ENCODE measurements around the gene LOX.

Gene LOX

DNA sequence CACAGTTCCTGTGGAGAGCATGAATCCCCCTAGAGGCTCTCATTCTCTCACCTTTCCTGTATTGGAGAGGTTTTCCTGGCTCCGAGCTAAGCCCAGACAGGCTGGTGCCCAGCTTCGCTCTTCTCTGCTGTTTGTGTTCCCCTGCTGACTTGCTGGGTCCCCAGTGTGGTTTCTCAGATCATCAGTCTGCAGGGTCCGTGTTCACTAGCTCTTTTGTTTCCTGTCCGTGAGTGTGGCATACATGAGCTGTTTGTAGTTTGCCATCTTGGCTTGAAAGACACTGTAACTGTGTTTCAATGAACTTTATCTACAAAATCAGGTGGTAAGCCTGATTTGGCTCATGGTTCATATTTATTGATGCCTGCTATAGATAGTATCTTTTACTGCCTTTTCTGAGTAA lies 23.8 kb downstream of the LOX start:
- no peak overlapping the region for H3K27ac ChIP-seq
- in situ Hi-C loops (cut with HindIII; ENCODE audit: low pct_ligation_motif_present, low sequenced_read_pairs), result no loop called here
- H3K36me3 ChIP-seq (replicated peaks), result no peaks in the 10 kb centered on the region
- no peak overlapping the region for H3K4me3 ChIP-seq (ENCODE audit: low read depth, low read length)
- TF ChIP-seq, protein P1, sequence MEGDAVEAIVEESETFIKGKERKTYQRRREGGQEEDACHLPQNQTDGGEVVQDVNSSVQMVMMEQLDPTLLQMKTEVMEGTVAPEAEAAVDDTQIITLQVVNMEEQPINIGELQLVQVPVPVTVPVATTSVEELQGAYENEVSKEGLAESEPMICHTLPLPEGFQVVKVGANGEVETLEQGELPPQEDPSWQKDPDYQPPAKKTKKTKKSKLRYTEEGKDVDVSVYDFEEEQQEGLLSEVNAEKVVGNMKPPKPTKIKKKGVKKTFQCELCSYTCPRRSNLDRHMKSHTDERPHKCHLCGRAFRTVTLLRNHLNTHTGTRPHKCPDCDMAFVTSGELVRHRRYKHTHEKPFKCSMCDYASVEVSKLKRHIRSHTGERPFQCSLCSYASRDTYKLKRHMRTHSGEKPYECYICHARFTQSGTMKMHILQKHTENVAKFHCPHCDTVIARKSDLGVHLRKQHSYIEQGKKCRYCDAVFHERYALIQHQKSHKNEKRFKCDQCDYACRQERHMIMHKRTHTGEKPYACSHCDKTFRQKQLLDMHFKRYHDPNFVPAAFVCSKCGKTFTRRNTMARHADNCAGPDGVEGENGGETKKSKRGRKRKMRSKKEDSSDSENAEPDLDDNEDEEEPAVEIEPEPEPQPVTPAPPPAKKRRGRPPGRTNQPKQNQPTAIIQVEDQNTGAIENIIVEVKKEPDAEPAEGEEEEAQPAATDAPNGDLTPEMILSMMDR (IDR thresholded peaks at IDR 0.05; ENCODE audit: low read depth, low read length, missing control alignments), result no peak
- H3K27me3 ChIP-seq (replicated peaks), result no peaks in the 10 kb centered on the region
- DNase-seq, result no peak

DNA sequence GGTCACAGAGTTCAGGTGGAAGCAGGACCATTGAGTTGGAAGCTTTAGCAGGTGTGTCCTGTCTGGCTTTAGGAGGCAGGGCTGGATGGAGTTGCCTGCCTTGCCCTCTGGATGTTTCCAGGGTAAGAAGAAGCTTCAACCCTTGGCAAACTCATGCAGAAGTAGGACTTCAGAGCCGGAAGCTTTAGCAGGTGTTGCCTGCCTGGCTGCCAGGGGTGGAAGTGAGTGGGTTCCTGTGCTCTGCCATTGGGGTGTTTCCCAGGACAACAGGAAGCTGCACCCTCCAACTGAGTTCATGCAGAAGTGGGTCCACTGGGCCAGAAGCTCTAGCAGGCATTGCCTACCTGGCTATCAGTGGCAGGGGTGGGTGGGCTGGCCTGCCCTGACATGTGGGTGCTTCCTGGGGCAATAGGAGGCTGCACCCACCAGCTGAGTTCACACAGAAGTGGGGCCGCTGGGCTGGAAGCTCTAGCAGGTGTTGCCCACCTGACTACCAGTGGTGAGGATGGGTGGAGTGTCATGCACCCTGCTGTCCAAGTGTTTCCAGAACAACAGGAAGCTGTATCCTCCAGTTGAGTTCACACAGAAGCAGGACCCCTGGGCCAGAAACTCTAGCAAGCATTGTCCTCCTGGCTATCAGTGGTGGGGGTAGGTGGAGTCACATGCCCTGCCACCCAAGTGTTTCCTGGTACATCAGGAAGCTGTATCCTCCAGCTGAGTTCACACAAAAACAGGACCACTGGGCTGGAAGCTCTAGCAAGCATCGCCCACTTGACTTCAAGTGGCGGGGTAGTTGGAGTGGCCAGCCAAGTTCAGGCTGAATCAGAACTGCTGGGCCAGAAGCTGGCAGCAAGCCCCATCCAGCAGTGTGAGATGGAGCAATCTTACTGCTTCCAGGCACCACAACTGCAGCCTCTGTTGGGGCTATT lies 24.6 kb downstream of the LOX start:
- Histone ChIP-seq H3K27ac (no peak overlapping the region), H3K27me3 (replicated peaks) (no peaks in the 10 kb centered on the region), H3K36me3 (replicated peaks) (no peaks in the 10 kb centered on the region), H3K4me3 (ENCODE audit: low read depth, low read length) (no peak overlapping the region)
- TF ChIP-seq, protein P1 (IDR thresholded peaks at IDR 0.05; ENCODE audit: low read depth, low read length, missing control alignments), result no peak
- DNase-seq, result no peak
- in situ Hi-C loops (cut with HindIII; ENCODE audit: low pct_ligation_motif_present, low sequenced_read_pairs), result no loop called here

DNA sequence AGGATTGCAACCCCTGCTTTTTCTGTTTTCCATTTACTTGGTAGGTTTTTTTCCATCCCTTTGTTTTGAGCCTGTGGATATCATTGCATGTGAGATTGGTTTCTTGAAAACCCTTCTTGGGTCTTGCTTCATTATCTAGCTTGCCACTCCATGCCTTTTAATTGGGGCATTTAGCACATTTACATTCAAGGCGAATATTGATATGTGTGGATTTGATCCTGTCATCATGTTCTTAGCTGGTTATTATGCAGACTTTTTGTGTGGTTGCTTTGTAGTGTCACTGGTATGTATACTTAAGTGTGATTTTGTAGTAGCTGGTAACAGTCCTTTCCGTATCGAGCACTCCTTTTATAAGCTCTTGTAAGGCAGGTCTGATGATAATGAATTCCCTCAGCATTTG lies 26.5 kb downstream of the LOX start:
- Histone ChIP-seq H3K36me3 (replicated peaks) (no peaks in the 10 kb centered on the region), H3K27me3 (replicated peaks) (no peaks in the 10 kb centered on the region), H3K4me3 (ENCODE audit: low read depth, low read length) (no peak overlapping the region), H3K27ac (no peak overlapping the region)
- TF ChIP-seq, protein P1 (IDR thresholded peaks at IDR 0.05; ENCODE audit: low read depth, low read length, missing control alignments), result no peak
- DNase-seq, result no peak
- in situ Hi-C loops (cut with HindIII; ENCODE audit: low pct_ligation_motif_present, low sequenced_read_pairs), result no loop called here

DNA sequence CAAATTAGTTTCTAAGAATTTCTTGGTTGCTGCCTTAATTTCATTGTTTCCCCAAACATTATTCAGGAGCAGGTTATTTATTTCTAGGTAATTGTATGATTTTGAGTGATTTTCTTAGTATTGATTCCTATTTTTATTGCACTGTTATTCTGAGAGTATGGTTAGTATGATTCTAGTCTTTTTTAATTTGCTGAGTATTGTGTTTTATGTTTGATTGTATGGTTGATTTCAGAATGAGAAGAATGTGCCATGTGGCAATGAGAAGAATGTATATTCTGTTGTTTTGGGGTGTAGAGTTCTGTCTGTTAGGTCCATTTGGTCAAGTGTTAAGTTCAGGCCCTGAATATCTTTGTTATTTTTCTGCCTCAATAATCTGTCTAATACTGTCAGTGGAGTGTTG lies 27.1 kb downstream of the LOX start:
- H3K36me3 ChIP-seq (replicated peaks), result no peaks in the 10 kb centered on the region
- no peaks in the 10 kb centered on the region for H3K27me3 ChIP-seq (replicated peaks)
- H3K27ac ChIP-seq, result no peak overlapping the region
- TF ChIP-seq, protein P1 (IDR thresholded peaks at IDR 0.05; ENCODE audit: low read depth, low read length, missing control alignments), result no peak
- no peak overlapping the region for H3K4me3 ChIP-seq (ENCODE audit: low read depth, low read length)
- in situ Hi-C loops (cut with HindIII; ENCODE audit: low pct_ligation_motif_present, low sequenced_read_pairs), result no loop called here
- no peak for DNase-seq

DNA sequence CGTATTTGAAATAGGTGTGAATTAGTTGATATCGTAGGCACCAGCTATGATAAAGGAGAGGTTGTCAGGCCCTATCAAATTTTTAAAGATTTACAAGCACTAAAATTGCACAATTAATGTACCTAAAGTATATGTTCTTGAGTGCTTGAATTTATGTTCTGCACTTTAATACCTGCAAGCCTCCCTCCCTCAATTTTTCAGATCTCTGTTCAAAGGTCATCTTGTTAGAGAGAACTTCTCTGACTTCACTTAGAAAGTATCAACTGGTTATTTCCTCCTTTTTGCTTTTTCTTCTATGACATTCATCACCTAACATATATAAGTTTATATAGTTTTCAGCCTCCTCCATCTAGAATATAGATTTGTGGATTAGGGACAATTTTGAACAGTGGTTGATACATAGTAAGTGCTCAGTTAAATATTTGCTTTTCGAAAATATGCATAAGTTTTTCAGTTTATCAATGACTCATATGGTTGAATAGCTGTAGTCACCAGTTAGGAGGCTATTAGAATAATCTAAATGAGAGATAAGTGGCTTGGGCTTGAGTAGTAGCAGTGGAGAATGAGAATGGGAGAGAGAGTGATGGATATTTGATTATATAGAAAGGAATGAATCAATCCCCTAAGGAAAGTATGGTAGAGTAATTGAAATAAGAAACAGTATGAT lies 37.3 kb downstream of the LOX start:
- Histone ChIP-seq H3K27me3 (replicated peaks) (no peaks in the 10 kb centered on the region), H3K27ac (no peak overlapping the region), H3K36me3 (replicated peaks) (no peaks in the 10 kb centered on the region), H3K4me3 (ENCODE audit: low read depth, low read length) (no peak overlapping the region)
- TF ChIP-seq, protein P1 (IDR thresholded peaks at IDR 0.05; ENCODE audit: low read depth, low read length, missing control alignments), result no peak
- no peak for DNase-seq
- in situ Hi-C loops (cut with HindIII; ENCODE audit: low pct_ligation_motif_present, low sequenced_read_pairs), result no loop called here

Data from brain microvascular endothelial cell (primary cell).